AML-193 (cell line): ENCODE results near the gene PIK3R6.

Experiments
- DNase-seq, 2 experiments: peaks; one replicate each; lab custom pipeline; 2025; lab: John Stamatoyannopoulos, UW

The PIK3R6 gene

GRCh38 chr17:8855477-8856204 is 11.8 kb downstream of the PIK3R6 start:
- DNase-seq, result no peak

- no peak for DNase-seq
Observed at GRCh38 chr17:8851600-8851999, 15.9 kb downstream of the PIK3R6 start.

GRCh38 chr17:8849311-8850041 is 18.0 kb downstream of the PIK3R6 start:
- no peak for DNase-seq

GRCh38 chr17:8847891-8848290 is 19.6 kb downstream of the PIK3R6 start:
- DNase-seq, result no peak

GRCh38 chr17:8846768-8847211 is 20.7 kb downstream of the PIK3R6 start:
- no peak for DNase-seq

GRCh38 chr17:8844229-8845218 is 22.9 kb downstream of the PIK3R6 start:
- no peak for DNase-seq

GRCh38 chr17:8843344-8843743 is 24.1 kb downstream of the PIK3R6 start:
- DNase-seq, result no peak

- DNase-seq, result no peak
Observed at GRCh38 chr17:8841844-8842243, 25.6 kb downstream of the PIK3R6 start.

- no peak for DNase-seq
Observed at GRCh38 chr17:8839410-8839935, 28.0 kb downstream of the PIK3R6 start.

- DNase-seq, result no peak
Observed at GRCh38 chr17:8838551-8839095, 28.9 kb downstream of the PIK3R6 start.

- DNase-seq, result no peak
Observed at GRCh38 chr17:8837563-8838075, 29.9 kb downstream of the PIK3R6 start.

GRCh38 chr17:8836821-8837562 is 30.5 kb downstream of the PIK3R6 start:
- no peak for DNase-seq

GRCh38 chr17:8835631-8836364 is 31.7 kb downstream of the PIK3R6 start:
- DNase-seq, result no peak

- no peak for DNase-seq
Observed at GRCh38 chr17:8835106-8835505, 32.4 kb downstream of the PIK3R6 start.

GRCh38 chr17:8832711-8833352 is 34.6 kb downstream of the PIK3R6 start:
- no peak for DNase-seq

GRCh38 chr17:8831234-8831849 is 36.1 kb downstream of the PIK3R6 start:
- no peak for DNase-seq

GRCh38 chr17:8830141-8830540 is 37.3 kb downstream of the PIK3R6 start:
- DNase-seq, result no peak

- no peak for DNase-seq
Observed at GRCh38 chr17:8829036-8829941, 38.2 kb downstream of the PIK3R6 start.
